Measurements from ENCODE around the gene GRAMD1A. TPM values are rescaled to one million over a fixed set of nuclear protein-coding genes. Genes with fewer than 3 reads are reported as not detected.

The GRAMD1A gene
- total and polyA plus RNA-seq, 9 of the 15 experiments (the other 6 are each of a cell fraction or from before 2014, with no cell fraction given), result 1.4 to 63.8 (median 38.5) TPM

GRCh38 chr19:34962687-34963572, 37.2 kb upstream of the GRAMD1A start (continued):
- TF ChIP-seq ZNF175 (CRISPR knock-in tag; IDR thresholded peaks at IDR 0.05; ENCODE audit: low read depth) (no peak), TEAD4 (IDR thresholded peaks at IDR 0.05; ENCODE audit: low read length) (no peak), TEAD4 (CRISPR knock-in tag; IDR thresholded peaks at IDR 0.05; ENCODE audit: borderline replicate concordance) (no peak), ZNF217 (CRISPR knock-in tag; IDR thresholded peaks at IDR 0.05) (no peak), ID3 (CRISPR knock-in tag; IDR thresholded peaks at IDR 0.05) (no peak), ID3 (tag; IDR thresholded peaks at IDR 0.05) (0 out of 2 replicates have a peak, but pooled peaks have one; percentile 28), ARID3B (CRISPR knock-in tag; IDR thresholded peaks at IDR 0.05; ENCODE audit: borderline replicate concordance) (no peak), RERE (CRISPR knock-in tag; IDR thresholded peaks at IDR 0.05; ENCODE audit: borderline replicate concordance) (no peak), ZNF584 (CRISPR knock-in tag; IDR thresholded peaks at IDR 0.05; ENCODE audit: low read depth) (0 out of 2 replicates have a peak, but pooled peaks have one; percentile 29), MTA3 (IDR thresholded peaks at IDR 0.05; ENCODE audit: borderline replicate concordance) (no peak), SPI1 (IDR thresholded peaks at IDR 0.05; ENCODE audit: borderline replicate concordance, low read depth, low read length) (peak; percentile 58; the same call in 1 of the 2 replicates), SUPT5H (IDR thresholded peaks at IDR 0.05) (peak; percentile 17; the same call in 1 of the 2 replicates), ZBTB26 (CRISPR knock-in tag; IDR thresholded peaks at IDR 0.05) (no peak), PKNOX1 (IDR thresholded peaks at IDR 0.05) (no peak), ZNF280B (CRISPR knock-in tag; IDR thresholded peaks at IDR 0.05) (no peak)
